Forelimb muscle (tissue), 1 donor: Measurements from ENCODE around the gene ZDHHC13. TPM values are rescaled to one million over a fixed set of nuclear protein-coding genes. Genes with fewer than 3 reads are reported as not detected.
"Not testable (repeated sequence)": the region's sequence is repeated elsewhere in the genome, so short reads cannot be mapped to it uniquely, and the experiment has no call there.

Source experiments
- DNase-seq: peaks from one replicate; pipeline ENCODE4 v3.0.0-alpha.2; 2013; ENCODE audit warnings: low read depth
- polyA plus RNA-seq: library from polyadenylated mRNA; unstranded; fragments of 120-200 nt; gene quantifications from one replicate; pipeline ENCODE4 v1.2.1, GENCODE V29; 2013; ENCODE audit not compliant: insufficient read length

ZDHHC13 gene
- polyA plus RNA-seq, 1 donor: 6.3 TPM

DNA sequence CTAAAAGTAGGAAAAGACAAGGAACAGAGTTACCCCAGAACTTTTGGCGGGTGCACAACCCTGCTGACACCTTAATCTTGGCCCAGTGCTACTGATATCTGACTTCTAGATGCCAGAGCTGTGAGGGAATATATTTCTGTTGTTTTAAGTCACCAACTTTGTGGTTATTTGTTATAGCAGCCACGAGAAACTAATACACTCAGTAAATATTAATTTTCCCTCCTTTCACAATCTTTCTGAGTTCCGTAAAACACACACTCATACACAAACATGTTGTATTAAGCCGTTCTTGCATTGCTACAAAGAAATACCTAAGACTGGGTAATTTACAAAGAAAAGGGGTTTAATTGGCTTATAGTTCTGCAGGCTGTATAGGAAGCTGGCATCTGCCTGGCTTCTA, 16.1 kb upstream of the ZDHHC13 start:
- no peak for DNase-seq

DNA sequence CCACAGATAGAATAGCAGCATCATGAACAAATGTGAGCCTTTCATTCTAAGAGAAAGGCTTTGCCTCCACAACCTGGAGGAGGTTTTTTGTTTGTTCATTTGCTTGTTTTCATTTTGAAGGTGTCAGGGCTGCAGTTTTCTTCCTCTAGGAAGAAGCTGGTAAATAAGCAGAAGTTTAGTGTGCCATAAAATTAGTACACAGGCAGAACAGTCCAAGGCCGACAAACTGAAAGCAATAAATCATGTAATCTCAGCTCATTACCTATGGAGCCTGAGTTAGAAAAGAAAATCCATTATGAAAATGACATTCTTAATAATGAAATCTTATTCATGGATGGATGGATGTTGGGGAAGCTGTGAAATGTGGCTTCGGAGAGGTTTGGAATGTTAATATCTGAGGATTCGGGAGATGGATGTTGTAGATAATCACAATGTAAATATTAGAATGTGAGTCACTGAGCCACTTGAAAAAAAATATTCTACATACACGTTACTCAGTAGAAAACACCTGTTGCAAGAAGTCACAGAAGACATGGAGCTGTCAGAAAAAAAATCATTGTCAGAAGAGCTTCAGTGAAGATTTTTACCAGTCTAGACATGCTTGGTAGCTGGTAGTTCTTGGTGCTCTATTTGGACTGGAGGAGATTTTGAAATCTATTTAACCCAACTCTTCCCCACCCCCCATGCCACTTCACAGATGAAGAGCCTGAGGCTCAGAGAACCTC, 15.0 kb upstream of the ZDHHC13 start:
- no peak for DNase-seq

DNA sequence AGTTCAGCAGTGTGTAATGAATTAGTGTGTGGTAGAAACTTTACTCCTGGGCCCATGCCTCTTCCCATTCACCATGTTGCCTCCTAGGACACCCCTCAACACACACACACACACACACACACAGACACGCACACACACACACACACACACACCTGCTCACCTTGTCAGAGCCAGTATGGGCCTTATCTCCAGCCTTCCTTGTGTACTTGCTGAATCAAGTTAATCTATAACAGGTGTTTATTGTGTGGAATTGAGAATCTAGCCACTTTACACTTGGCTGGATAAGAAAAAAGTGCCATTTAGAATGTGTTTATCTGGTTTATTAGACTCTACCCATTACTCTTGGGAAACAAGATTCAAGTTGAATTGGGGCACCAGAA, 14.5 kb upstream of the ZDHHC13 start:
- DNase-seq: no peak

DNA sequence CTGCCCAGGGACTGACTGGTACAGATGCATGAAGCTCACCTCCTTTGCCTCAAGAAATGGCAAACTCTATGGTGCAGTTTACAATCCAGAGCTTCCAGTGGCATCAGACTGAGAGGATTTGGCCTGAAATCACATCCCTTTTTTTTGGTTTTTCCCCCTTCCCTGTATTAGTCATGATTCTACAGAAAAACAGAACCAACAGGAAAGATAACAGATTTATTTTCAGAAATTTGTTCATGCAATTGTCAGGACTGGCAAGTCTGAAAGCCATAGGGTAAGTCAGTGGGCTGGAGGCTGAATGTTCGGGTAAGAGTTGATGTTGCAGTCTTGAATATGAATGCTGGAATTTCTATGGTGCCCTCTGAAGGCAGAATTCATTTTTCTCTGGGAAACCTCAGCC, 12.0 kb upstream of the ZDHHC13 start:
- DNase-seq: no peak

DNA sequence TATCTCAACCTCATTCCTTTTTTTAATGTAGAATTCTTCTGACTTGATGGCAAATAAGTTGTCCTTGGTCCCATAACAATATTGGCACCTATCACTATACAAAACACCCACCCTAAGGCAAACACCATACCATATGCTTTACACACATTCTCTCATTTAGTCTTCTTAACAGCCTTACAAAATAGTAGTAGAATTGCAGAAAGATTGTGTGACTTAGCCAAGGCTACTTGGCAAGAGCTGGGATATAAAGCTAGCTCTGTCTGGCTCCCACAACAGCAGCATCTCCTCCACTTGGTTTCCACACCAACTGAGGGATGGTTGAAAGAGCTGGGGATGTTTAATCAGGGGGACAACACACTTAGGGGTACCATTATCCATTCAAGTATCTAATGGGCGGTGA, 9.8 kb upstream of the ZDHHC13 start:
- DNase-seq: no peak

DNA sequence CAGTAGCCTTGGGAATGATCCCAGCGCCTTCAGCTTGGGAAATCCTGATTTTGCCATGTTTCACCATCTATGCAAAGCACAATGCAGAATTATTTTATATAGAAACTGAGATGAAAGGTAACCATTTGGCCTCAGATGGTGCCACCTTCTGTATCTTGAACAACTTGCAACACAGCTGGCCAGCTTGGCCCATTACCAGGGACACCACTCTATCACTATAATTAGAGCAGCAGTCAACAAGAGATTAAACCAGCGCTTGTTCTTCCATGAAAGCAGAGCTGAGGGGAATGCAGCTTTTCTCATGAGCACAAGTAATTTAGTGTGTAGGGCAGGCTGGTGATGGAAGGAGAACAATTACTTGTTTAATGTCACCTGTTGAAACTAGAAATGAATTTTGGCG, 6.7 kb upstream of the ZDHHC13 start:
- no peak for DNase-seq

DNA sequence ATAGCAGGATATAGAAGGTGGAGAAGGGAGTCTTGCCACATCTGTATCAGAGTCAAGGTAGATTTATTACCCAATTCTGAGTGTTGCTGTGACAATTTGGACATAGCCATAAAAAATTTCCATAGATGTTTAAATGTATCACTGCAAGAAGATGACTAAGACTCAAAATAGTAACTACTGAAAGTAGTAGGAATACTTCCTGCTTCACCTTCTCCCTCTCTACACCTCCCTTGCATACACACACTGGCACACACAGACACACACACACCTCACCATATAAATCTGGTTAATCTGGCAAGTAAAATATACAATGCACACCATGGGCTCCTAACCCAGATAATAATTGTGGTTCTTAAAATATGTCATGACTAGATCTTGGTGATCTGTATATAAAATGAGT, 5.2 kb upstream of the ZDHHC13 start:
- DNase-seq: no peak

DNA sequence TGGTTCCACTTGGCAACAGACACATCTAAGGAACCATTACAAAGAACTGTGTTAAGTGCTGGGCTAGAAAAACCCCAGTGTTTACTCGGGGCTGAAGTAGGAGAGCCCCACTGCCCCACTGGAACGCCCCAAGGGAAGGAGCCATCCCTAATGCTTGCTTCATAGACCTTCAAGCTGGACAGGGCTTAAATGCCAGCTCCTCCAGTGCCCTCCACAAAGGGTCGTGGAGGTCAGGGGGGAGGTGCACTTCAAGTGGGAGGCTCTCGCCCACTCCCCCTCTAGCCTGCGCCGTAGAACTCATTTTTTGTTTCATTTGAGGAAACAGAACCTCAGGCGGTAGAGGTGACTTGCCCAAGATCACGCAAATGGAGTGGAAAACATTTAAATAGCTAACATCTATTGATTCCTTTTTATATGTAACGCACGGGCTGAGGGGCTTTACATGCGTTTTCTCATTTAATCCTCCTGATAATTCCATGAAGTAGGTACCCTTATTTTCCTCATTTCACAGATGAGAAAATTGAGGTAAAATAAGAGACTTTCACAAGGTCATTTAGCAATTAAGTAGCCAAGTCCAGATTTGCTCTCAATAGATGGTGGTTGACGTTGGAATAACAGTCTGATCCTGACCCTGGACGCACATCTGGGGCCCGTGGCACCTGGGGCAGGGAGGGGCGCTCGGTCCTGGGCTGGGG, 545 bp upstream of the ZDHHC13 start:
- no peak for DNase-seq

DNA sequence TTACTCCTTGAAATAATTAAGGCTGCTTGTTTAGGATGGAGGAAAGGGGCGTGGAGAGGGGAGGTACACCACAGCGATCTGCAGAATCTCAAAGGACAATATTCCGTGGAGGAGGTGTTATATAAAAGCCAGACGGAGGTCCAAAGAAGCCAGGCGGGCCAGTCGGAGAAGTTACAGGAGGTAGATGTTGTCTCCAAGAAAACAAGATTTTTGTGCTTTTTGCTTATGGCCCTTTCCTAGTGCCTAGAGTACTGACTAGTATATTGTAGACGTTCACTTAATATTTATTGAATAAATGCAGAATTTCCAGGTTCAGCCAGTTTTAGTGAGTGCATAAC, 761 bp downstream of the ZDHHC13 start:
- no peak for DNase-seq

DNA sequence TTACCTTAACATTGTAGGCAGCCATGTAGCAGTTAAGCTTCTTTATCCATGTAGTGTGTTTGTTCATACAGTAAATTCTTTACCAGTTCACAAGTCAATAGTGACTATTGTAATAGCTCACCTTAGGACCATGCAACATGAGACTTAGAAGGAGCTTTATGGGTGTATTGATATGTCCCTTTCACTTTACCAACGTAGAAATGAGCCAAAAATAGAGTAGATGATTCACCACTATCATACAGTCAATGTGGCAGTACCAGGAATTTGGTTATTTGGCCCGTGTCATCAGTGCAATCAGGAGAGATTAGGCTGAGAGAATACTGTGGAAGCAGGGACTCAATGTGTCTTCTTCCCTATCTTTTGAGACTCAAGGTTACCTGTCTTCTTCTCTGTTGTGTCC, 4.7 kb downstream of the ZDHHC13 start:
- DNase-seq: no peak

DNA sequence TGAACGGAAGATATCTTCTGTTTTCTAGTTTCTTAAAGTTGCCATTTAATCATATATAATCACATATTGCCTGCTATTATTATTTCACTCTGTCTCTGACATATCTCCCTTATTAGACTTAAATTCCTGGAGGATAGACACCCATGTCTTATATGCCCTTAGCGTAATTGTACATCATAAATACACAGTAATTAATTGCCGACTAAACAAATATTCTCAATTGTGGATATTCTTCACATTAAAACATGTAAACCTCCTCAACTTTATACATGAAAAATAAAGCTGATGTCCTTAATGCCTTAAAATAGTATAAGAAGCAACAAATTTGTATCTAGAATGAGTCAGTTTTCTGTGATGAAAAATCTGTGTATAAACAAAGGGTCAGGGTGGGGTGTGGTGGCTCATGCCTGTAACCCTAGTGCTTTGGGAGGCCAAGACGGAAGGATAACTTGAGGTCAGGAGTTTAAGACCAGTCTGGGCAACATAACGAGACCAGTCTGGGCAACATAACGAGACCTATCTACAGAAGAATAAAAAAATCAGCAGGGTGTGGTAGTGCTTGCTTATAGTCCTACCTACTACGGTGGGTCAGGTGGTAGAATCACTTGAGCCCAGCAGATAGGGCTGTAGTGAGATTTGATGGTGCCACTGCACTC, 6.1 kb downstream of the ZDHHC13 start:
- DNase-seq: no peak

DNA sequence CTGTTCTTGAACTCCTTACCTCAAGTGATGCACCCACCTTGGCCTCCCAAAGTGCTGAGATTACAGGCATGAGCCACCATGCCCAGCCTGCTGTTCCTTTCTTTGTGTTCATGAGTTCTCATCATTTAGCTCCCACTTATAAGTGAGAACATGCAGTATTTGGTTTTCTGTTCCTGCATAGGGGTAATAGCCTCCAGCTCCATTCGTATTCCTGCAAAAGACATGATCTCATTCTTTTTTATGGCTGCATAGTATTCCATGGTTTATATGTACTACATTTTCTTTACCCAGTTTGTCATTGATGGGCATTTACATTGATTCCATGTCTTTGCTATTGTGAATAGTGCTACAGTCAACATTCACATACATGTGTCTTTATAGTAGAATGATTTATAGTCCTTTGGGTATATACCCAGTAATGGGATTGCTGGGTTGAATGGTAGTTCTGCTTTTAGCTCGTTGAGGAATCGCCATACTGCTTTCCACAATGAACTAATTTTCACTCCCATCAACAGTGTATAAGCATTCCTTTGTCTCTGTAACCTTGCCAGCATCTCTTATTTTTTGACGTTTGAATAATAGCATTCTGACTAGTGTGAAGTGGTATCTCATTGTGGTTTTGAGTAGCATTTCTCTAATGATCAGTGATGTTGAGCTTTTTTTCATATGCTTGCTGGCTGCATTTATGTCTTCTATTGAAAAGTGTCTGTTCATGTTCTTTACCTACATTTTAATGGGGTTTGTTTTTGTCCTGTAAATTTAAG, 9.8 kb downstream of the ZDHHC13 start:
- DNase-seq: not testable (repeated sequence)

DNA sequence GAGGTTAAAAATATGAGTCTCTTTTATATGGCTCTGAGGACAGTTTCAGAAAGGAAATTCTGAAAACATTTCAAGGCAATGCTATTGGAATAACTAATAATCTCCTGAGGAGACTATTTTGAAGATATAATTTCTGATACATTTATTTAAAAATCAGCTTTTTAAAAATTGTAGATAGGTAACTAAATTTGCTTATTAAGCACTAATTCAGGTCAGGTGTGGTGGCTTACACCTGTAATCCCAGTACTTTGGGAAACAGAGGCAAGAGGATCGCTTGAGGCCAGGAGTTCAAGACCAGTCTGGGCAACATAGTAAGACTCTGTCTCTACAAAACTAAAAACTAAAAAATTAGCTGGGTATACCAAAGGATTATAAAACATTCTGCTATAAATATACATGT, 17.0 kb downstream of the ZDHHC13 start:
- no peak for DNase-seq

DNA sequence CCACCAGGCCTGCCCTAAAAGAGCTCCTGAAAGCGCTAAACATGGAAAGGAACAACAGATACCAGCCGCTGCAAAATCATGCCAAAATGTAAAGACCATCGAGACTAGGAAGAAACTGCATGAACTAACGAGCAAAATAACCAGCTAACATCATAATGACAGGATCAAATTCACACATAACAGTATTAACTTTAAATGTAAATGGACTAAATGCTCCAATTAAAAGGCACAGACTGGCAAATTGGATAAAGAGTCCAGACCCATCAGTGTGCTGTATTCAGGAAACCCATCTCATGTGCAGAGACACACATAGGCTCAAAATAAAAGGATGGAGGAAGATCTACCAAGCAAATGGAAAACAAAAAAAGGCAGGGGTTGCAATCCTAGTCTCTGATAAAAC, 19.9 kb downstream of the ZDHHC13 start:
- DNase-seq: not testable (repeated sequence)

DNA sequence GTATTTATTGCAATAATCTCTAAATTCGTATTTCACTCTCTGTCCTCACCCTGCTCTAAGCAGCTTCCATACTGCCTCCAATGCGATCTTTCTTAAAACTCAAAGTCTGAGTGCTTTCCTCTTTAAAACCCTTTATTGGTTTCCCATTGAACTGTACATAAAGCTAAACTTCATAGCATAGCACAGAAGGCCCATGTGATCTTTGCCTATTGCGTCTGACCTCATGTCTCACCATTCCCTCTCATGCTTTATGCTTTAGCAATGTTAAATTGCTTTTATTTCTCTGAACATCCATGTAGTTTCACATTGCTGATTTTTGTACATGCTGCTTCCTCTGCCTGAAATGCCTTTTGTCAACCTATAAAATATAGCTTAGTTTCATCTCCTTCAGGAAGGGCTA, 28.4 kb downstream of the ZDHHC13 start:
- DNase-seq: no peak

DNA sequence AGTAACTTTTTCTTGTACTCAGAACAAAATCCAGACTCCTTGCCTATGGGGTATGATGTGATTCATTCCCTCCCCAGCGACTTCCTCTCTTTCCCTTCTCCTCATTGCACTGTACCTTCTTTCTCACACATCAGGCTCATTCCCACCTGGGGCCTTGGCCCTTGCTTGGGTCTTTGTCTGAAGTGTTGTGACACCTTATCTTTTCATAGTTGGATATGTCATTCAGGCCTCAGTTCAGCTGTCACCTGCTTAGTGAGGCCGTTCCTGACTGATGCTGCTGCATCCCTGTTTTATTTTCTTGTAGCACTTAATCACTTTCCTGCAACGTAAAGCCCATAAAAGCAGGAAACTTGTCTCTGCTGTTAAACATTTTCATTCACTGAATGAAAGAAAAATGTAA, 39.9 kb downstream of the ZDHHC13 start:
- no peak for DNase-seq

DNA sequence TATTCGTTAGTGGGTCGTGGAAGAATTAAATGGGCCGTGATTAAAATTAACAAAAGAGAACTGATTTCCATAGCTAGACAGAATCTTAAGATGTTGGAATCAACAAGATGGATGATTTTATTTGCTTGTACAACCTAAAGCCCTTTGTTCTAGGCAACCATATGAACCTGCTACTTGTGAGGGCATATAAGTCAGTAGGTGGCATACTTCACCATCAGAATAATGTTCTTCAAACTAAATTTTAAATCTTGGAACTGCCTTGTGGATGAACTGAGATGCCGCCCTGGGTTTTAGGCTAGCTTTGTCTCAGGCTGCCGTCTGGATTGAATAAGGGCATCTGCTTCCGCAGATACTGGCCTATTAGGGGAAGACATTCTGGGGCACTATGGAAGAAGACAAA, 43.9 kb downstream of the ZDHHC13 start:
- DNase-seq: no peak

DNA sequence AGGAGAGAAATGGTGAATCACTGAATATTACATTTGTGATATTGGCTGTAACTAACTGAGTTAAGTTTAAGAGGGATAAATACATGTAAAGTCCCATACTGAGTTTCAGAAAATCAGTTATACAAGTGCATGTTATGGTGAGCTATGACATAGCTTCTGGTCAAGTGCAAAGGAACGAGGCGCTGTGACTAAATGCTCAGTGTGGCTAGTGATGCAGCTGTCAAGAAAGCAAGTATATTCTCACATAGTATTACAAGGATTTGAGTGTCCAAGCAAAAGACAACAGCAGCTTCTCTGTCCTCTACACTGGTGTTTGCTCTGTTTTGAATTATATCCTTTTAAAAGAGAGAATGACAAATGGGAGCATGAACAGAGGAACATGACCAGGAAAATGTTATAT, 44.7 kb downstream of the ZDHHC13 start:
- DNase-seq: no peak

DNA sequence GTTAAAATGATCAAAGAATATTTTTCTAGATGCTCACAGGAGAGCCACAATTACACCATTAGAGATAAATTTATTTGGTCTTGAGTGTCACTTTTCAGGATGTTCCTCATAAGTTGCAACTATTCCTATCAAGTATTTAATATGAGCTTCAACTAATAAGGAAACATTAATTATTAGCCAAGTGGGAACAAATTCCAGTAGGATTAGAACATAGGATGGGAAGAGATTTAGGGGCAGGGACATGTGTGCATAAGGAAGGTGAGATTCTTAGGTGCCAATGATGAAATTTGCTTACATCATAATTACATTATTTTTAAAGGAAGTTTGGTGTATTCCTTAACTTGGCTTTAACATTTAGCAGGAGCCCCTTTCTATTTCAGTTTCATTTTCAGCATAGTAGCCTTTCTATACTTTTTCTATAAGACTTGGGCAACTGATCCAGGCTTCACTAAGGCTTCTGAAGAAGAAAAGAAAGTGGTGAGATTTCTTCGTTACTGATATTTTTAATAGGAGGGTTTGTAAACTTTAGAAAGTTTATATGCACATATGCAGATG, 46.1 kb downstream of the ZDHHC13 start:
- no peak for DNase-seq

DNA sequence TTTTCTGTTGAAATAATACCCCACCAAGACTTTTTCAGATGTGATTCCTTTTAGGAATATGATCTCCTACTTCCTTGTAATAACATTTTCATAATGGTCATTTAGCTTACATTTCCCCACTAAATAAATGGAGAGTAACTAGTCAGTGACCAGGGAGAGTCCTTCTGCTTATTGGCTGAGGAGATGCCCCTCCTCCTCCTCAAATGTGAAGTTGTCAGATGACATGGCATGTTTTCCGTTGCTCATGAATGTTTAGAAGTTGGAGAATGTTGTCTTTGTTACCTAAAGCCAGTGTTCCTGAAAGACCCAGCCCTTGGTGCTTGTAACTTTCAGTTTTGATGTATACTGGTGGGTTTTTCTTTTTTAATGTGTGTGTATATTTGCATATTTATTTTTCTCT, 46.6 kb downstream of the ZDHHC13 start:
- DNase-seq: no peak

DNA sequence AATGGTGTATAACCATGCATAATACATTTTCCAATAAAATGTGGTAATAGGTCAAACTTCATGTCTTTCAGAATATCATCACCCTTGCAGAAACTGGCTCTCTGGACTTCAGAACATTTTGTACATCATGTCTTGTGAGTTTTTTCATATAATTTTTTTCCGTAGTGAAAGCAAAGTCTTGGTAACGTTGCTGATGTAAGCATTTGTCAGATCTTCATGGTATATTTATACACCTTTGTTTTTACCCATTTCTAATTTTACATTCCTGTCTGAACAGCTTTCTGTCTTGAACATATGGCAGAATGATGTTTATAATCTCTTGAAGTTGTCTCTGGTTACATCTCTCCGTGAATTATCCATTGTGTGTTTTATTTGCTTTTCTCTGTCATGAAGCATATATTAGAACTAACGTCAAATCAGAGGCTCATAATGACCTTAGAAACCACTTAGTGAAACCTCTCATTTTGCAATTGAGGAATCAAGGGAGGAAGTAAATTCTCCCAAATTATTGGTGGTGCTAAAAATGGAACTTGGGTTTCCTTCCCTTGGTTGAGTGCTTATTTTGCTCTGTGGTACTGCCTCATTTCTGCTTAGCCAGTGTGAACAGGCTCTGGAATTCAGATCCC, 47.4 kb downstream of the ZDHHC13 start:
- no peak for DNase-seq

DNA sequence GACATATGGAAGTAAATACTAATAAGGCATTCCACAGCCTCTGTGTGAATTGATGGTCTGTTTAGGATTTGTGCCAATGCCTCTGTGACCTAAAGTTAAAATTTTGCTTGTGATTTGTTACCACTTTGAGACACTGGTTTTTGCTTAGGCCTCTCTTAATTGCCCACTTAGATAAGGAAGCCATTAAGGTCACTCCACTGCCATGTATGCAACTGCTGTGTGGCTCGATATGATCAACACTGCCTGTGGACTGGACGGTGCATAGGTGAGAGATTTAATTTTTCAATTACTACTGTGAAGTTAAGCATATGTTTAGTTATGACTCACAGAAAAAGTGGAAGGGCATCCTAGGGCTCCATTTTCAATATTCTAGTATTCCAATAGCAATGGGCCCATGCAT, 47.9 kb downstream of the ZDHHC13 start:
- no peak for DNase-seq
